Measurements from ENCODE around the gene DEFB132. TPM values are rescaled to one million over a fixed set of nuclear protein-coding genes. Genes with fewer than 3 reads are reported as not detected.

The DEFB132 gene
- total and polyA plus RNA-seq, 2 of the 13 experiments (the other 11 are each of a cell fraction or from before 2014, with no cell fraction given), result not detected

DNA sequence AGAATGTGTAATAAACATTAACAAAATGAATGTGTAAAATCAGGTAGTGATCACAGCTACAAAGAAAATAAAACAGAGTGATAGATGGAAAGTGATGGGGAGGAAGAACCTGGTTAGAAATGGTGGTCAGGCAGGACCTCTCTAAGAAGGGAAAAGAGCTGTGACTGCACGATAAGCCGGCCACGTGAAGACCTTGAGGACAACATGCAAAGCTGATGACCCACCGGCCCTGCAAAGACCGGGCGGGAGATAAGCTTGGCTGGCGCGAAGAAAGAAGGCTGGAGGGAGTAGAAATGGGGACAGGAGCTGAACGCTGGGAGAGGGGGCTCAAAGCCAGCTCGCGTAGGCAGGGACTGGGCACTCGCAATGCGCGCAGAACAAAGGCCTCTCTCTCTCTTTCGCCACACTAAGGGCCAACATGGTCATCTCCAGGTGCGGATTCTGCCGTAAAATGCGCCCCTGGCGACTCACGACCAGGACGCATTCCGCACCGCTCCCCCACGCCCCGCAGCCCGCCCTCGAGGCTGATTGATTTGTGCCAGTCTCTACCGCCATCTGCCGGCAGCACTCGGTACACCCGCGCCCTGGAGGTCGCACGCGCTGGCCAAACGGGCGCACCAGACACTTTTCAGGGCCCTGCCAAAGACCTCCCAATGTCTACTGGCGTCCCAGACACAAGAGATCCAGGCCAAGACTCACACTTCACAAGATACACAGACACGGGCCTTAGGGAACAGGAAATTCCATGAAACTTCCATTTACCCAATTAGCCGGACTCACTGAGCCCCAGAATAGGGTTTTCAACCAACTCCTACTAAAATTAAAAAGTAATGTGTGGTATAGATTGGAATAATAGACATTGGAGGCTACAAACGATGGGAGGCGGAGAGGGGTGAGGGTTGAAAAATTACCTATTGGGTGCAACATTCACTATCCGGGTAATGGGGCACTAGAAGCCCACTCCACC, 9.4 kb downstream of the DEFB132 start (continued):
- TF ChIP-seq, protein P1, sequence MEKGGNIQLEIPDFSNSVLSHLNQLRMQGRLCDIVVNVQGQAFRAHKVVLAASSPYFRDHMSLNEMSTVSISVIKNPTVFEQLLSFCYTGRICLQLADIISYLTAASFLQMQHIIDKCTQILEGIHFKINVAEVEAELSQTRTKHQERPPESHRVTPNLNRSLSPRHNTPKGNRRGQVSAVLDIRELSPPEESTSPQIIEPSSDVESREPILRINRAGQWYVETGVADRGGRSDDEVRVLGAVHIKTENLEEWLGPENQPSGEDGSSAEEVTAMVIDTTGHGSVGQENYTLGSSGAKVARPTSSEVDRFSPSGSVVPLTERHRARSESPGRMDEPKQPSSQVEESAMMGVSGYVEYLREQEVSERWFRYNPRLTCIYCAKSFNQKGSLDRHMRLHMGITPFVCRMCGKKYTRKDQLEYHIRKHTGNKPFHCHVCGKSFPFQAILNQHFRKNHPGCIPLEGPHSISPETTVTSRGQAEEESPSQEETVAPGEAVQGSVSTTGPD (CRISPR knock-in tag; IDR thresholded peaks at IDR 0.05), result peak; percentile 82; the same call in 1 of the 2 replicates
- TF ChIP-seq GPN1 (CRISPR knock-in tag; IDR thresholded peaks at IDR 0.05; ENCODE audit: borderline replicate concordance), result peak; percentile 88; the same call in 1 of the 2 replicates
- TF ChIP-seq TCF7 (IDR thresholded peaks at IDR 0.05; ENCODE audit: low read depth), result no peak; the same call in 1 of the 2 replicates
- TF ChIP-seq ZNF292 (CRISPR knock-in tag; IDR thresholded peaks at IDR 0.05; ENCODE audit: borderline replicate concordance, low read depth), result no peak
- peak; percentile 90 for TF ChIP-seq TMF1 (CRISPR knock-in tag; IDR thresholded peaks at IDR 0.05; ENCODE audit: low read depth)
- TF ChIP-seq BHLHE40 (IDR thresholded peaks at IDR 0.05; ENCODE audit: low read length), result peak; percentile 47
- TF ChIP-seq ZNF18 (CRISPR knock-in tag; IDR thresholded peaks at IDR 0.05; ENCODE audit: insufficient replicate concordance), result peak; percentile 89
- peak; percentile 67 for TF ChIP-seq RBFOX2 (IDR thresholded peaks at IDR 0.05; ENCODE audit: low read depth, low read length)
- peak; percentile 30; the same call in 1 of the 2 replicates for TF ChIP-seq NFYC (CRISPR knock-in tag; IDR thresholded peaks at IDR 0.05)
- peak; percentile 63; the same call in 1 of the 2 replicates for TF ChIP-seq PBX2 (CRISPR knock-in tag; IDR thresholded peaks at IDR 0.05)
- peak; percentile 94 for TF ChIP-seq BCL3 (CRISPR knock-in tag; IDR thresholded peaks at IDR 0.05)
- TF ChIP-seq EEA1 (CRISPR knock-in tag; IDR thresholded peaks at IDR 0.05; ENCODE audit: borderline replicate concordance), result peak; percentile 96; the same call in 1 of the 2 replicates
- TF ChIP-seq AGO2 (optimal IDR thresholded peaks at IDR 0.05; ENCODE audit: low read depth, low read length), result no peak
- peak; percentile 58 for TF ChIP-seq SP5 (CRISPR knock-in tag; IDR thresholded peaks at IDR 0.05; ENCODE audit: borderline replicate concordance, low read depth)
- TF ChIP-seq, protein P2, sequence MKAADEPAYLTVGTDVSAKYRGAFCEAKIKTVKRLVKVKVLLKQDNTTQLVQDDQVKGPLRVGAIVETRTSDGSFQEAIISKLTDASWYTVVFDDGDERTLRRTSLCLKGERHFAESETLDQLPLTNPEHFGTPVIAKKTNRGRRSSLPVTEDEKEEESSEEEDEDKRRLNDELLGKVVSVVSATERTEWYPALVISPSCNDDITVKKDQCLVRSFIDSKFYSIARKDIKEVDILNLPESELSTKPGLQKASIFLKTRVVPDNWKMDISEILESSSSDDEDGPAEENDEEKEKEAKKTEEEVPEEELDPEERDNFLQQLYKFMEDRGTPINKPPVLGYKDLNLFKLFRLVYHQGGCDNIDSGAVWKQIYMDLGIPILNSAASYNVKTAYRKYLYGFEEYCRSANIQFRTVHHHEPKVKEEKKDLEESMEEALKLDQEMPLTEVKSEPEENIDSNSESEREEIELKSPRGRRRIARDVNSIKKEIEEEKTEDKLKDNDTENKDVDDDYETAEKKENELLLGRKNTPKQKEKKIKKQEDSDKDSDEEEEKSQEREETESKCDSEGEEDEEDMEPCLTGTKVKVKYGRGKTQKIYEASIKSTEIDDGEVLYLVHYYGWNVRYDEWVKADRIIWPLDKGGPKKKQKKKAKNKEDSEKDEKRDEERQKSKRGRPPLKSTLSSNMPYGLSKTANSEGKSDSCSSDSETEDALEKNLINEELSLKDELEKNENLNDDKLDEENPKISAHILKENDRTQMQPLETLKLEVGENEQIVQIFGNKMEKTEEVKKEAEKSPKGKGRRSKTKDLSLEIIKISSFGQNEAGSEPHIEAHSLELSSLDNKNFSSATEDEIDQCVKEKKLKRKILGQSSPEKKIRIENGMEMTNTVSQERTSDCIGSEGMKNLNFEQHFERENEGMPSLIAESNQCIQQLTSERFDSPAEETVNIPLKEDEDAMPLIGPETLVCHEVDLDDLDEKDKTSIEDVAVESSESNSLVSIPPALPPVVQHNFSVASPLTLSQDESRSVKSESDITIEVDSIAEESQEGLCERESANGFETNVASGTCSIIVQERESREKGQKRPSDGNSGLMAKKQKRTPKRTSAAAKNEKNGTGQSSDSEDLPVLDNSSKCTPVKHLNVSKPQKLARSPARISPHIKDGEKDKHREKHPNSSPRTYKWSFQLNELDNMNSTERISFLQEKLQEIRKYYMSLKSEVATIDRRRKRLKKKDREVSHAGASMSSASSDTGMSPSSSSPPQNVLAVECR (CRISPR knock-in tag; IDR thresholded peaks at IDR 0.05; ENCODE audit: borderline replicate concordance), result peak; percentile 77; the same call in 1 of the 2 replicates
- no peak; the same call in 1 of the 2 replicates for TF ChIP-seq PAX8 (CRISPR knock-in tag; IDR thresholded peaks at IDR 0.05; ENCODE audit: borderline replicate concordance)

Measured in HepG2 (cell line).